ENCODE data around the gene PRR23E. TPM values are rescaled to one million over a fixed set of nuclear protein-coding genes. Genes with fewer than 3 reads are reported as not detected.
A peak's percentile ranks its signal among the peaks of the same experiment; 100 is the strongest.

The PRR23E gene
- total RNA-seq, 2 donors from 2014 or later = not detected

- Mint-ChIP-seq H3K36me3 (ENCODE audit: low read depth) (no peaks in the 10 kb centered on the region), H3K27me3 (ENCODE audit: insufficient read depth) (peaks cover 3% of the 10 kb centered on the region), H3K4me3 (no peak overlapping the region), H3K4me1 (peaks cover 2% of the 10 kb centered on the region), H3K9me3 (peaks cover 3% of the 10 kb centered on the region), H3K27ac (no peak overlapping the region)
- no peaks in the 10 kb centered on the region for H3K36me3 ChIP-seq (ENCODE audit: control insufficient read depth, insufficient read depth, low read length)
- H3K27me3 ChIP-seq (ENCODE audit: control insufficient read depth, insufficient read depth, low read length, poor library complexity, severe bottlenecking) = no peaks in the 10 kb centered on the region
- H3K27ac ChIP-seq (ENCODE audit: low read depth, low read length) = no peak overlapping the region
- no peaks in the 10 kb centered on the region for H3K4me1 ChIP-seq (ENCODE audit: control insufficient read depth, insufficient read depth, low read length)
- no peak for DNase-seq
- H3K4me3 ChIP-seq (ENCODE audit: low read length) = no peak overlapping the region
- H3K9me3 ChIP-seq (ENCODE audit: control insufficient read depth, low read length) = peaks cover 6% of the 10 kb centered on the region
- H3K9ac ChIP-seq (ENCODE audit: extremely low read depth, low read length, poor library complexity, severe bottlenecking) = no peak overlapping the region
- TF ChIP-seq, protein P1, sequence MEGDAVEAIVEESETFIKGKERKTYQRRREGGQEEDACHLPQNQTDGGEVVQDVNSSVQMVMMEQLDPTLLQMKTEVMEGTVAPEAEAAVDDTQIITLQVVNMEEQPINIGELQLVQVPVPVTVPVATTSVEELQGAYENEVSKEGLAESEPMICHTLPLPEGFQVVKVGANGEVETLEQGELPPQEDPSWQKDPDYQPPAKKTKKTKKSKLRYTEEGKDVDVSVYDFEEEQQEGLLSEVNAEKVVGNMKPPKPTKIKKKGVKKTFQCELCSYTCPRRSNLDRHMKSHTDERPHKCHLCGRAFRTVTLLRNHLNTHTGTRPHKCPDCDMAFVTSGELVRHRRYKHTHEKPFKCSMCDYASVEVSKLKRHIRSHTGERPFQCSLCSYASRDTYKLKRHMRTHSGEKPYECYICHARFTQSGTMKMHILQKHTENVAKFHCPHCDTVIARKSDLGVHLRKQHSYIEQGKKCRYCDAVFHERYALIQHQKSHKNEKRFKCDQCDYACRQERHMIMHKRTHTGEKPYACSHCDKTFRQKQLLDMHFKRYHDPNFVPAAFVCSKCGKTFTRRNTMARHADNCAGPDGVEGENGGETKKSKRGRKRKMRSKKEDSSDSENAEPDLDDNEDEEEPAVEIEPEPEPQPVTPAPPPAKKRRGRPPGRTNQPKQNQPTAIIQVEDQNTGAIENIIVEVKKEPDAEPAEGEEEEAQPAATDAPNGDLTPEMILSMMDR (conservative IDR thresholded peaks at IDR 0.05) = no peak
- WGBS, 2 experiments (ENCODE audit: insufficient coverage in 1 of 2, insufficient read length in 1 of 2) = 91 to 100% methylated on average over 3 to 6 of the region's 6 CpGs
These were observed 2.5 kb downstream of the PRR23E start for GRCh38 chr3:127195417-127195816.

DNA sequence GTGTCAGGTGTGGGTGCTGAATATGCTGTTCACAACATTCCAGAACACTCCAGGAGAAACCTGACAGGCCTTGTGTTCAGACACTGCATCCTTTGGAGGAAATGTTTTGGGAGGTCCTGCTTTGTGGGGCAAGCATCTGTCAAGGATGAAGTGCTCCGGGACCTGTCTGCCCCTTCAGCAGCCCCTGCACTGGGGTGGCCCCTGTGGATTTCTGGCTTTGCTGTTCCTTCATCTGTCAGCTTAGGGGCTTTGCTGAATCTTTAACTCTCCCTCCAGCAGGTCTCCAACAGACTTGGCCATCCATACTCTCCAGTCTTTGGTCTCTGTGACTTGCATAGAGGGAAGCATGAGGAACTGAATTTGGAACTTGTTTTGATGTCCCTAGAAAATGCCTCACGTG is 3.1 kb downstream of the PRR23E start:
- peaks cover 3% of the 10 kb centered on the region for H3K27me3 Mint-ChIP-seq (ENCODE audit: insufficient read depth)
- no peak overlapping the region for H3K9ac ChIP-seq (ENCODE audit: extremely low read depth, low read length, poor library complexity, severe bottlenecking)
- H3K9me3 ChIP-seq (ENCODE audit: control insufficient read depth, low read length) = peaks cover under 1% of the 10 kb centered on the region
- H3K4me3 ChIP-seq (ENCODE audit: low read length) = no peak overlapping the region
- peak; percentile 24 for DNase-seq
- TF ChIP-seq, protein P1 (conservative IDR thresholded peaks at IDR 0.05) = no peak
- H3K4me1 Mint-ChIP-seq = peaks cover 2% of the 10 kb centered on the region
- H3K4me3 Mint-ChIP-seq = no peak overlapping the region
- no peaks in the 10 kb centered on the region for H3K27me3 ChIP-seq (ENCODE audit: control insufficient read depth, insufficient read depth, low read length, poor library complexity, severe bottlenecking)
- H3K27ac ChIP-seq (ENCODE audit: low read depth, low read length) = no peak overlapping the region
- no peaks in the 10 kb centered on the region for H3K36me3 ChIP-seq (ENCODE audit: control insufficient read depth, insufficient read depth, low read length)
- H3K9me3 Mint-ChIP-seq = no peaks in the 10 kb centered on the region
- WGBS, 2 experiments (ENCODE audit: insufficient coverage in 1 of 2, insufficient read length in 1 of 2) = 89% methylated on average over 2 of the region's 2 CpGs; no CpG with 5 or more reads in 1 of the 2 experiments
- H3K4me1 ChIP-seq (ENCODE audit: control insufficient read depth, insufficient read depth, low read length) = no peaks in the 10 kb centered on the region
- H3K36me3 Mint-ChIP-seq (ENCODE audit: low read depth) = no peaks in the 10 kb centered on the region
- H3K27ac Mint-ChIP-seq = no peak overlapping the region

- H3K27me3 ChIP-seq (ENCODE audit: control insufficient read depth, insufficient read depth, low read length, poor library complexity, severe bottlenecking) = no peaks in the 10 kb centered on the region
- no peak overlapping the region for H3K27ac Mint-ChIP-seq
- no peaks in the 10 kb centered on the region for H3K36me3 Mint-ChIP-seq (ENCODE audit: low read depth)
- H3K9me3 Mint-ChIP-seq = no peaks in the 10 kb centered on the region
- no peaks in the 10 kb centered on the region for H3K36me3 ChIP-seq (ENCODE audit: control insufficient read depth, insufficient read depth, low read length)
- 89 to 92% methylated on average over 10 to 15 of the region's 15 CpGs for WGBS, 2 experiments (ENCODE audit: insufficient coverage in 1 of 2, insufficient read length in 1 of 2)
- H3K4me1 Mint-ChIP-seq = peaks cover 2% of the 10 kb centered on the region
- H3K4me1 ChIP-seq (ENCODE audit: control insufficient read depth, insufficient read depth, low read length) = no peaks in the 10 kb centered on the region
- no peak overlapping the region for H3K4me3 ChIP-seq (ENCODE audit: low read length)
- peaks cover 3% of the 10 kb centered on the region for H3K27me3 Mint-ChIP-seq (ENCODE audit: insufficient read depth)
- no peak overlapping the region for H3K9ac ChIP-seq (ENCODE audit: extremely low read depth, low read length, poor library complexity, severe bottlenecking)
- H3K9me3 ChIP-seq (ENCODE audit: control insufficient read depth, low read length) = peaks cover 2% of the 10 kb centered on the region
- no peak overlapping the region for H3K27ac ChIP-seq (ENCODE audit: low read depth, low read length)
- TF ChIP-seq, protein P1 (conservative IDR thresholded peaks at IDR 0.05) = no peak
- H3K4me3 Mint-ChIP-seq = no peak overlapping the region
- peak; percentile 34 for DNase-seq
These were observed 3.8 kb downstream of the PRR23E start for GRCh38 chr3:127196466-127197299.

Measured in endodermal cell (in vitro differentiated cells).